GM21737 (cell line): ENCODE measurements around the gene PLK3.

Source experiments
- ATAC-seq: cut with Tn5 transposase; IDR thresholded peaks from one replicate; pipeline ENCODE4 v1.9.1; 2021; ENCODE audit warnings: mild to moderate bottlenecking, moderate library complexity; ENCODE audit not compliant: unreplicated experiment

Gene PLK3

GRCh38 chr1:44853201-44853600 is 53.0 kb downstream of the PLK3 start:
- no peak for ATAC-seq

- no peak for ATAC-seq
Measured at GRCh38 chr1:44854970-44855369, 54.8 kb downstream of the PLK3 start.
